GM23338 (cell line): ENCODE results near the gene TNFRSF12A.
A peak's percentile ranks its signal among the peaks of the same experiment; 100 is the strongest.

Source experiments
- CREB1 ChIP-seq: fragments of 250-450 bp; sonication (Bioruptor Pico); IDR thresholded peaks from 2 replicates; pipeline ENCODE4 v1.5.0; 2020; ENCODE audit warnings: low read depth, mild to moderate bottlenecking, moderate library complexity
- EZH2 ChIP-seq: fragments of 200-600 bp; sonication (generic); IDR thresholded peaks from one replicate; pipeline ENCODE4 v1.8.0; 2017; ENCODE audit warnings: antibody characterized with exemption, mild to moderate bottlenecking, low read depth; ENCODE audit not compliant: unreplicated experiment
- EZH2phosphoT487 ChIP-seq: fragments of 200-600 bp; sonication (generic); IDR thresholded peaks from one replicate; pipeline ENCODE4 v1.8.1; 2018; ENCODE audit warnings: antibody characterized with exemption; ENCODE audit not compliant: unreplicated experiment
- JUNB ChIP-seq: IDR thresholded peaks from one replicate; pipeline ENCODE4 v1.6.1; 2016; ENCODE audit warnings: antibody characterized with exemption; ENCODE audit not compliant: unreplicated experiment
- POLR2AphosphoS5 ChIP-seq: IDR thresholded peaks from 2 replicates; pipeline ENCODE4 v1.6.1; 2016; ENCODE audit warnings: antibody characterized with exemption, low read depth
- TF ChIP-seq, protein P1 (sequence below), 2 experiments: fragments of 200-600 bp in 1 of 2; sonication (generic) in 1 of 2; conservative IDR thresholded peaks; 2 replicates each; pipeline versions ENCODE4 v1.5.1 to v1.6.1; 2016 to 2017; ENCODE audit warnings: antibody characterized with exemption in 2 of 2, low read depth in 2 of 2, mild to moderate bottlenecking in 2 of 2, moderate library complexity in 1 of 2

DNA sequence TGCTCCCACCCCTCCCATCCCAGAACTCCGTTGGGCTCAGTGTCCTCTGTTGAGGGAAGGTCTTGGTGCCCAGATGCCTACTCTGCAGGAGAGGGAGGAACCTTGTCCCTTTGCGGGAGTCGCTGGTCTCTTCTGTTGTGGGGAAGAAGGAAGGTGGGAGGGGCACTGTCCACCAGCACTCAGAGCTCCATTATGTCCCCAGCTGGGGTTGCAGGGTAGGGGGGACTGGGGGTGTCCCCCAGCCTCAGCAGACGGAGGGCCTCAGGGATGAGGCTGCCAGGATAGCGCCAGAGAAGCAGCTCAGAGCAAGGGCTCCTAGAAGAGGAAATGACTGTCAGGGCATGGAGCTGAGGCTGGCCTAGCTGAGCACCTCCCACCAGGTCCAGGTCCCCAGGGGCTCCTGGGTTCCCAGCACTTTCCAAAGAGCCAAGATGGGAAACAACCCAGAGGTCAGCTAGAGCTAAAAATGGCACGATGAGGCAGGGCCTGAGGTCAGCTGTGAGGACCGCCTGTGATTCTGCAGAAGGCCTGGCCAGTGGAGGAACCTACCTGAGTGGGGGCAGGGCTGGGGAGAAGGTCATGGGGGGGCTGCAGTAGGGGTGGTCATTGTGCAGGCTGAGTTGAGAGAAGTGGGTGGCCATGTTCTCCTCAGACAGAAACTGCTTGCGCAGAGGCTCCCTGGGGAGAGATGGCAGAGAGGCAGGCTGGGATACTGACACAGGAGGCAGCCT lies 2.7 kb downstream of the TNFRSF12A start:
- TF ChIP-seq, protein P1, sequence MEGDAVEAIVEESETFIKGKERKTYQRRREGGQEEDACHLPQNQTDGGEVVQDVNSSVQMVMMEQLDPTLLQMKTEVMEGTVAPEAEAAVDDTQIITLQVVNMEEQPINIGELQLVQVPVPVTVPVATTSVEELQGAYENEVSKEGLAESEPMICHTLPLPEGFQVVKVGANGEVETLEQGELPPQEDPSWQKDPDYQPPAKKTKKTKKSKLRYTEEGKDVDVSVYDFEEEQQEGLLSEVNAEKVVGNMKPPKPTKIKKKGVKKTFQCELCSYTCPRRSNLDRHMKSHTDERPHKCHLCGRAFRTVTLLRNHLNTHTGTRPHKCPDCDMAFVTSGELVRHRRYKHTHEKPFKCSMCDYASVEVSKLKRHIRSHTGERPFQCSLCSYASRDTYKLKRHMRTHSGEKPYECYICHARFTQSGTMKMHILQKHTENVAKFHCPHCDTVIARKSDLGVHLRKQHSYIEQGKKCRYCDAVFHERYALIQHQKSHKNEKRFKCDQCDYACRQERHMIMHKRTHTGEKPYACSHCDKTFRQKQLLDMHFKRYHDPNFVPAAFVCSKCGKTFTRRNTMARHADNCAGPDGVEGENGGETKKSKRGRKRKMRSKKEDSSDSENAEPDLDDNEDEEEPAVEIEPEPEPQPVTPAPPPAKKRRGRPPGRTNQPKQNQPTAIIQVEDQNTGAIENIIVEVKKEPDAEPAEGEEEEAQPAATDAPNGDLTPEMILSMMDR (conservative IDR thresholded peaks at IDR 0.05; ENCODE audit: low read depth in 2 of 2) = no peak
- TF ChIP-seq EZH2 (no peak), CREB1 (CRISPR knock-in tag) (no peak), EZH2phosphoT487 (no peak), JUNB (no peak), POLR2AphosphoS5 (peak; percentile 58)
